ENCODE data around the gene ZNF860. TPM values are rescaled to one million over a fixed set of nuclear protein-coding genes. Genes with fewer than 3 reads are reported as not detected.
"Not testable (repeated sequence)": the region's sequence is repeated elsewhere in the genome, so short reads cannot be mapped to it uniquely, and the experiment has no call there.

The ZNF860 gene
- total and polyA plus RNA-seq, 2 of the 4 experiments (the other 2 are of a cell fraction): 0.18 to 0.26 TPM

DNA sequence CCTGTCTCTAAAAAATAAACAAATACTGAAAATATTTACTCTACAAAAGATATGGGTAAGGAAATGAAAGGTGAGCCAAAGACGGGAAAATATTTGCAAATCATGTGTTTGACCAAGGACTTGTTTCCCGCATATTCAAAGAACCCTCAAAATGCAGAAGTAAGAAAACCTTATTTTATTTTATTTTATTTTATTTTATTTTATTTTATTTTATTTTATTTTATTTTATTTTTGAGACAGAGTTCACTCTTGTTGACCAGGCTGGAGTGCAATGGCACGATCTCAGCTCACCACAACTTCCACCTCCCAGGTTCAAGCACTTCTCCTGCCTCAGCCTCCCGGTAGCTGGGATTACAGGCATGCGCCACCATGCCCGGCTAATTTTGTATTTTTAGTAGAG, 11.4 kb downstream of the ZNF860 start:
- H3K9ac ChIP-seq (ENCODE audit: low read depth, low read length); H2AFZ ChIP-seq (replicated peaks; ENCODE audit: low read length, poor library complexity); H4K8ac ChIP-seq (ENCODE audit: low read depth in 2 of 2, low read length in 2 of 2); H3K14ac ChIP-seq (replicated peaks; ENCODE audit: low read depth, low read length); H4K20me1 ChIP-seq (ENCODE audit: insufficient read depth, low read length); H3K4me1 ChIP-seq (ENCODE audit: control insufficient read depth, insufficient read depth, low read length); H4K91ac ChIP-seq (ENCODE audit: insufficient read depth, low read depth, low read length); POLR2A ChIA-PET (ENCODE audit: unreplicated experiment); H3K27ac ChIP-seq (ENCODE audit: insufficient read depth, low read length); intact Hi-C loops (cut with micrococcal nuclease); H3K27me3 ChIP-seq (ENCODE audit: control insufficient read depth, insufficient read depth, low read length); H3K18ac ChIP-seq (ENCODE audit: low read depth, low read length); H3K9me1 ChIP-seq (ENCODE audit: insufficient read depth, low read length); H2BK120ac ChIP-seq (ENCODE audit: low read depth, low read length); H2BK5ac ChIP-seq (ENCODE audit: low read depth, low read length, poor library complexity, severe bottlenecking); H2BK20ac ChIP-seq (ENCODE audit: low read depth, low read length); H3K79me1 ChIP-seq (ENCODE audit: low read depth in 1 of 2, low read length in 2 of 2); H3K4ac ChIP-seq (ENCODE audit: low read depth, low read length); H2AK5ac ChIP-seq (ENCODE audit: low read depth, low read length); DNase-seq; BruUV-seq (replicated peaks); H3K56ac ChIP-seq (ENCODE audit: extremely low read depth, insufficient read depth, low read length); dilution Hi-C loops (cut with HindIII; ENCODE audit: low sequenced_read_pairs, unreplicated experiment); H2AK9ac ChIP-seq (replicated peaks; ENCODE audit: low read depth, low read length, poor library complexity); H4K5ac ChIP-seq (ENCODE audit: low read depth, low read length); H3K36me3 ChIP-seq (ENCODE audit: control insufficient read depth, insufficient read depth, low read length); H3K23ac ChIP-seq (ENCODE audit: low read depth, low read length); in situ Hi-C loops (cut with MboI; ENCODE audit: low sequenced_read_pairs); H3K4me3 ChIP-seq (ENCODE audit: insufficient read depth, low read depth, low read length); CTCF ChIA-PET; H2BK15ac ChIP-seq (ENCODE audit: low read depth, low read length); ATAC-seq (ENCODE audit: low read depth); H3K4me2 ChIP-seq (ENCODE audit: low read depth, low read length): not testable (repeated sequence)
- peaks cover 16% of the 10 kb centered on the region for H3K9me3 ChIP-seq (ENCODE audit: control insufficient read depth, insufficient read depth, low read length)
- WGBS, 2 experiments (ENCODE audit: extremely low coverage in 2 of 2, insufficient read length in 1 of 2): no CpG with 5 or more reads among the region's 6 CpGs

Data from IMR-90 (cell line).